HepG2 (cell line): ENCODE results near the gene CLEC3B. TPM values are rescaled to one million over a fixed set of nuclear protein-coding genes. Genes with fewer than 3 reads are reported as not detected.

ENCODE experiments used
- ATAC-seq: fragments of 200-7000 bp; cut with Tn5 transposase; 3 replicates; pipeline ENCODE4 v1.9.1; 2020; ENCODE audit warnings: mild to moderate bottlenecking, moderate library complexity
- BruUV-seq: library from RNA; stranded (reverse); fragments of 400-500 nt; replicated peaks from 2 replicates; lab custom pipeline; 2021; lab: Mats Ljungman, UMichigan
- CTCF ChIA-PET: fragments of 300-600 bp; formaldehyde crosslinking; extraction: SDS; loops from one replicate; lab custom pipeline; 2021; ENCODE audit warnings: low total read pairs, inconsistent platforms, low intra/inter-chr PET ratio; lab: Yijun Ruan, JAX
- POLR2A ChIA-PET: fragments of 350-600 bp; sonication (Branson Sonifier 250); formaldehyde crosslinking; loops from one replicate; lab custom pipeline; 2020; ENCODE audit warnings: antibody characterized with exemption, inconsistent platforms; lab: Yijun Ruan, JAX
- DNase-seq: peaks from one replicate; pipeline ENCODE4 v3.0.0-alpha.2; 2015; ENCODE audit warnings: low spot score
- FAIRE-seq: peaks from 3 replicates; lab custom pipeline; 2011; peaks lifted over from hg19 to GRCh38; lab: Jason Lieb, UNC
- H2AFZ ChIP-seq: one replicate; pipeline ENCODE4 v1.6.1; 2011; ENCODE audit warnings: low read length, inconsistent platforms
- H3K27ac ChIP-seq: fragments of 300-600 bp; 3 replicates; pipeline ENCODE4 v1.8.0; 2011; ENCODE audit warnings: mixed run types, mild to moderate bottlenecking, mixed read lengths, low read length, inconsistent platforms; ENCODE audit not compliant: insufficient read depth; ENCODE audit errors: extremely low read length
- H3K27me3 ChIP-seq, 2 experiments: fragments of 200-600 bp in 1 of 2; 2 replicates in 1 of 2; 3 replicates in 1 of 2; pipeline versions ENCODE4 v1.6.0 to v1.8.0; 2011; ENCODE audit warnings: low read length in 2 of 2, mild to moderate bottlenecking in 2 of 2, moderate library complexity in 2 of 2, inconsistent platforms in 1 of 2; ENCODE audit not compliant: insufficient read depth in 2 of 2, control insufficient read depth in 1 of 2
- H3K36me3 ChIP-seq, 2 experiments: fragments of 200-600 bp in 1 of 2; replicated peaks in 1 of 2; 2 replicates in 1 of 2; 3 replicates in 1 of 2; pipeline versions ENCODE4 v1.5.1 to v1.8.0; 2011; ENCODE audit warnings: low read length in 2 of 2, inconsistent platforms in 1 of 2; ENCODE audit not compliant: insufficient read depth in 2 of 2, control insufficient read depth in 1 of 2
- H3K4me1 ChIP-seq: 2 replicates; pipeline ENCODE4 v1.5.1; 2012; ENCODE audit warnings: low read length, inconsistent platforms; ENCODE audit not compliant: insufficient read depth
- H3K4me2 ChIP-seq: 2 replicates; pipeline ENCODE4 v1.6.0; 2011; ENCODE audit warnings: low read depth, low read length, inconsistent platforms
- H3K4me3 ChIP-seq, 3 experiments: fragments of 200-600 bp in 1 of 3; sonication (generic), shearing (Covaris generic) in 1 of 3; replicated peaks in 1 of 3; 2 replicates each; pipeline ENCODE4 v1.5.1; 2011 to 2016; ENCODE audit warnings: low read length in 3 of 3, inconsistent platforms in 2 of 3, low read depth in 2 of 3, mild to moderate bottlenecking in 2 of 3, control low read depth in 1 of 3, mixed read lengths in 1 of 3; ENCODE audit not compliant: insufficient read depth in 1 of 3
- H3K79me2 ChIP-seq: one replicate; pipeline ENCODE4 v1.6.1; 2011; ENCODE audit warnings: low read length, inconsistent platforms; ENCODE audit not compliant: insufficient read depth
- H3K9ac ChIP-seq: 2 replicates; pipeline ENCODE4 v1.6.0; 2011; ENCODE audit warnings: mild to moderate bottlenecking, low read depth, low read length, inconsistent platforms; ENCODE audit not compliant: insufficient read depth
- H3K9me3 ChIP-seq: 2 replicates; pipeline ENCODE4 v1.5.1; 2012; ENCODE audit warnings: mild to moderate bottlenecking, low read length
- H4K20me1 ChIP-seq: 2 replicates; pipeline ENCODE4 v1.6.0; 2011; ENCODE audit warnings: inconsistent platforms, mild to moderate bottlenecking, low read length, moderate library complexity; ENCODE audit not compliant: insufficient read depth
- FIP1L1 ChIP-seq: fragments of 200-400 bp; formaldehyde crosslinking; IDR thresholded peaks from 2 replicates; pipeline ENCODE4 v1.6.1; 2018; ENCODE audit warnings: low read depth, mild to moderate bottlenecking, low read length, moderate library complexity, borderline replicate concordance; ENCODE audit not compliant: insufficient read depth
- PAF1 ChIP-seq: IDR thresholded peaks from 2 replicates; pipeline ENCODE4 v1.6.1; 2016; ENCODE audit warnings: missing genetic modification reagents, missing compliant biosample characterization
- RNF2 ChIP-seq: fragments of 450-650 bp; conservative IDR thresholded peaks from 2 replicates; pipeline ENCODE4 v1.6.1; 2016; ENCODE audit warnings: low read depth
- ZNF460 ChIP-seq: sonication (generic); formaldehyde crosslinking; IDR thresholded peaks from 2 replicates; pipeline ENCODE4 v1.5.1; 2020; ENCODE audit warnings: missing genetic modification reagents, mild to moderate bottlenecking, borderline replicate concordance
- ZNF552 ChIP-seq: sonication (generic); formaldehyde crosslinking; IDR thresholded peaks from 2 replicates; pipeline ENCODE4 v1.9.0; 2022; ENCODE audit warnings: missing genetic modification reagents, mild to moderate bottlenecking, borderline replicate concordance
- ZNF883 ChIP-seq: sonication (generic); formaldehyde crosslinking; IDR thresholded peaks from 2 replicates; pipeline ENCODE4 v1.5.1; 2020; ENCODE audit warnings: mild to moderate bottlenecking, missing genetic modification reagents; ENCODE audit errors: not compliant biosample characterization
- WGBS: methylation state at CpG from one replicate; pipeline ENCODE4 v1.1.6; 2017; ENCODE audit warnings: low lambda C conversion rate; 5-methylcytosine and 5-hydroxymethylcytosine counted together
- in situ Hi-C: cut with HindIII; loops from 2 replicates; pipeline ENCODE4 v1.10.0; 2017; ENCODE audit warnings: low pct_unique_long_range_greater_than_20kb; ENCODE audit not compliant: extremely low pct_ligation_motif_present
- intact Hi-C: fragments of 100-400 bp; cut with micrococcal nuclease; formaldehyde crosslinking; loops from one replicate; pipeline ENCODE4 v1.10.0; 2022; ENCODE audit not compliant: unreplicated experiment
- polyA plus RNA-seq, 8 experiments: library from polyadenylated mRNA; depleted of rRNA in 3 of 8; stranded (reverse) in 7 of 8; unstranded in 1 of 8; fragments of >200 nt; fragmentation: Illumina TruSeq in 4 of 8; extraction: Trizol in 4 of 8; gene quantifications; 2 replicates each; pipeline versions ENCODE4 v1.2.1 to v1.2.3, GENCODE V29; 2011 to 2016; ENCODE audit warnings: low read depth in 4 of 8, missing spikeins in 1 of 8, mixed read lengths in 1 of 8; ENCODE audit not compliant: insufficient read depth in 1 of 8
- total RNA-seq, 5 experiments: library from RNA; depleted of rRNA; stranded (reverse); fragments of >200 nt; fragmentation: Illumina TruSeq; extraction: Trizol; gene quantifications; 2 replicates each; pipeline ENCODE4 v1.2.3, GENCODE V29; 2016; ENCODE audit warnings: low read depth in 1 of 5
- TF ChIP-seq, protein P1 (sequence below): sonication (generic); formaldehyde crosslinking; IDR thresholded peaks from 2 replicates; pipeline ENCODE4 v1.4.0; 2020; ENCODE audit warnings: missing genetic modification reagents
- TF ChIP-seq, protein P2 (sequence below): sonication (generic); formaldehyde crosslinking; IDR thresholded peaks from 2 replicates; pipeline ENCODE4 v1.5.1; 2020; ENCODE audit warnings: mild to moderate bottlenecking, missing genetic modification reagents, borderline replicate concordance

The CLEC3B gene
- total and polyA plus RNA-seq, 2 of the 13 experiments (the other 11 are each of a cell fraction or from before 2014, with no cell fraction given): 0.07 TPM; not detected in 1

GRCh38 chr3:44996556-44996969 lies 29.5 kb upstream of the CLEC3B start (continued):
- TF ChIP-seq, protein P1, sequence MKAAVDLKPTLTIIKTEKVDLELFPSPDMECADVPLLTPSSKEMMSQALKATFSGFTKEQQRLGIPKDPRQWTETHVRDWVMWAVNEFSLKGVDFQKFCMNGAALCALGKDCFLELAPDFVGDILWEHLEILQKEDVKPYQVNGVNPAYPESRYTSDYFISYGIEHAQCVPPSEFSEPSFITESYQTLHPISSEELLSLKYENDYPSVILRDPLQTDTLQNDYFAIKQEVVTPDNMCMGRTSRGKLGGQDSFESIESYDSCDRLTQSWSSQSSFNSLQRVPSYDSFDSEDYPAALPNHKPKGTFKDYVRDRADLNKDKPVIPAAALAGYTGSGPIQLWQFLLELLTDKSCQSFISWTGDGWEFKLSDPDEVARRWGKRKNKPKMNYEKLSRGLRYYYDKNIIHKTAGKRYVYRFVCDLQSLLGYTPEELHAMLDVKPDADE (CRISPR knock-in tag): no peak
- TF ChIP-seq ZNF460 (CRISPR knock-in tag): no peak

DNA sequence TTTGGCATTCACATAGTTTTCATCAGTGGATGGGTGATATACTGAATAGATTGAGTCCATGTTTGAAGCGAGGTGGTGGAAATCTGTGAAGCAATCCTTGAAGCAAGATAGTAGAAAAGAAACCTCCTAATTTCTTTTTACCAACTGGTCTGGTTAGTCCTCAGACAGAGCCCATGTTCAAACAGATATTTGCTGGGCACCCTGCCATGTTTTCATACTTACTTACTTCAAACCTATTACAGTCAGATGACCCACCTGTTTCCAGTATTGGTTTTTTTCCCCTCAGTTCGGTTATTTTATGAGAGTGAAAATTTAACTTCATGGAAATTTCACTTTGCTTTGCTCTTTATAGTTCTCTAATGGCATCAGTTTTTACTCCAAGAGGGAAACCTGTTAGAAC lies 26.3 kb upstream of the CLEC3B start:
- Histone ChIP-seq H3K79me2 (no peaks in the 10 kb centered on the region), H4K20me1 (no peaks in the 10 kb centered on the region), H3K27me3 (no peaks in the 10 kb centered on the region)
- TF ChIP-seq PAF1 (CRISPR knock-in tag) (no peak), ZNF552 (CRISPR knock-in tag) (no peak), FIP1L1 (no peak), ZNF883 (no peak), RNF2 (no peak)
- TF ChIP-seq, protein P2, sequence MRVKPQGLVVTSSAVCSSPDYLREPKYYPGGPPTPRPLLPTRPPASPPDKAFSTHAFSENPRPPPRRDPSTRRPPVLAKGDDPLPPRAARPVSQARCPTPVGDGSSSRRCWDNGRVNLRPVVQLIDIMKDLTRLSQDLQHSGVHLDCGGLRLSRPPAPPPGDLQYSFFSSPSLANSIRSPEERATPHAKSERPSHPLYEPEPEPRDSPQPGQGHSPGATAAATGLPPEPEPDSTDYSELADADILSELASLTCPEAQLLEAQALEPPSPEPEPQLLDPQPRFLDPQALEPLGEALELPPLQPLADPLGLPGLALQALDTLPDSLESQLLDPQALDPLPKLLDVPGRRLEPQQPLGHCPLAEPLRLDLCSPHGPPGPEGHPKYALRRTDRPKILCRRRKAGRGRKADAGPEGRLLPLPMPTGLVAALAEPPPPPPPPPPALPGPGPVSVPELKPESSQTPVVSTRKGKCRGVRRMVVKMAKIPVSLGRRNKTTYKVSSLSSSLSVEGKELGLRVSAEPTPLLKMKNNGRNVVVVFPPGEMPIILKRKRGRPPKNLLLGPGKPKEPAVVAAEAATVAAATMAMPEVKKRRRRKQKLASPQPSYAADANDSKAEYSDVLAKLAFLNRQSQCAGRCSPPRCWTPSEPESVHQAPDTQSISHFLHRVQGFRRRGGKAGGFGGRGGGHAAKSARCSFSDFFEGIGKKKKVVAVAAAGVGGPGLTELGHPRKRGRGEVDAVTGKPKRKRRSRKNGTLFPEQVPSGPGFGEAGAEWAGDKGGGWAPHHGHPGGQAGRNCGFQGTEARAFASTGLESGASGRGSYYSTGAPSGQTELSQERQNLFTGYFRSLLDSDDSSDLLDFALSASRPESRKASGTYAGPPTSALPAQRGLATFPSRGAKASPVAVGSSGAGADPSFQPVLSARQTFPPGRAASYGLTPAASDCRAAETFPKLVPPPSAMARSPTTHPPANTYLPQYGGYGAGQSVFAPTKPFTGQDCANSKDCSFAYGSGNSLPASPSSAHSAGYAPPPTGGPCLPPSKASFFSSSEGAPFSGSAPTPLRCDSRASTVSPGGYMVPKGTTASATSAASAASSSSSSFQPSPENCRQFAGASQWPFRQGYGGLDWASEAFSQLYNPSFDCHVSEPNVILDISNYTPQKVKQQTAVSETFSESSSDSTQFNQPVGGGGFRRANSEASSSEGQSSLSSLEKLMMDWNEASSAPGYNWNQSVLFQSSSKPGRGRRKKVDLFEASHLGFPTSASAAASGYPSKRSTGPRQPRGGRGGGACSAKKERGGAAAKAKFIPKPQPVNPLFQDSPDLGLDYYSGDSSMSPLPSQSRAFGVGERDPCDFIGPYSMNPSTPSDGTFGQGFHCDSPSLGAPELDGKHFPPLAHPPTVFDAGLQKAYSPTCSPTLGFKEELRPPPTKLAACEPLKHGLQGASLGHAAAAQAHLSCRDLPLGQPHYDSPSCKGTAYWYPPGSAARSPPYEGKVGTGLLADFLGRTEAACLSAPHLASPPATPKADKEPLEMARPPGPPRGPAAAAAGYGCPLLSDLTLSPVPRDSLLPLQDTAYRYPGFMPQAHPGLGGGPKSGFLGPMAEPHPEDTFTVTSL (CRISPR knock-in tag): no peak
- TF ChIP-seq, all 625 proteins: peak for 0
- FAIRE-seq: no peak
- Histone ChIP-seq H3K9me3 (no peaks in the 10 kb centered on the region), H2AFZ (no peak overlapping the region), H3K4me1 (peaks cover 34% of the 10 kb centered on the region), H3K4me3 (no peak overlapping the region), H3K4me2 (no peak overlapping the region), H3K9ac (no peak overlapping the region), H3K36me3 (peaks cover 22 to 77% of the 10 kb centered on the region in 2 experiments), H3K27ac (no peak overlapping the region)
- DNase-seq: no peak
- POLR2A ChIA-PET: no interaction called here
- CTCF ChIA-PET: no interaction called here
- no TSS peak for BruUV-seq
- ATAC-seq: no peak
- intact Hi-C loops (no loop called here), in situ Hi-C loops (no loop called here)
- WGBS: 91% methylated on average over 2 of the region's 2 CpGs
